SK-N-SH (cell line): ENCODE results near the gene HECW1. TPM values are rescaled to one million over a fixed set of nuclear protein-coding genes. Genes with fewer than 3 reads are reported as not detected.
"Not testable (repeated sequence)": the region's sequence is repeated elsewhere in the genome, so short reads cannot be mapped to it uniquely, and the experiment has no call there.

ENCODE experiments used
- CTCF ChIA-PET: fragments of 300-600, 350-600 bp; formaldehyde crosslinking; extraction: SDS; loops from one replicate; lab custom pipeline; 2021; lab: Yijun Ruan, JAX
- POLR2A ChIA-PET: fragments of 350-600 bp; sonication (Branson Sonifier 250); formaldehyde crosslinking; extraction: SDS; loops from one replicate; lab custom pipeline; 2020; ENCODE audit warnings: antibody characterized with exemption, inconsistent platforms; lab: Yijun Ruan, JAX
- DNase-seq: peaks from one replicate; pipeline ENCODE4 v3.0.0; 2012
- H2AFZ ChIP-seq: fragments of 200-600 bp; sonication (generic); 2 replicates; pipeline ENCODE4 v1.8.1; 2016; ENCODE audit warnings: antibody characterized with exemption, mild to moderate bottlenecking, low read depth
- H3F3A ChIP-seq: fragments of 200-600 bp; sonication (generic); replicated peaks from 2 replicates; pipeline ENCODE3; 2016; ENCODE audit warnings: antibody characterized with exemption, mild to moderate bottlenecking; ENCODE audit not compliant: insufficient read depth
- H3K27ac ChIP-seq, 2 experiments: fragments of 200-500 bp in 1 of 2; fragments of 200-600 bp in 1 of 2; sonication (Bioruptor generic) in 1 of 2; sonication (generic), shearing (Covaris generic) in 1 of 2; 2 replicates each; pipeline versions ENCODE4 v1.5.1 to v1.6.1; 2014 to 2016; ENCODE audit warnings: low read depth in 2 of 2, inconsistent platforms in 1 of 2, low read length in 1 of 2, mild to moderate bottlenecking in 1 of 2, mixed read lengths in 1 of 2
- H3K27me3 ChIP-seq: fragments of 200-600 bp; sonication (generic), shearing (Covaris generic); 2 replicates; pipeline ENCODE4 v1.6.1; 2016; ENCODE audit warnings: mixed run types; ENCODE audit not compliant: insufficient read depth
- H3K36me3 ChIP-seq, 2 experiments: fragments of 200-500 bp in 1 of 2; fragments of 200-600 bp in 1 of 2; sonication (Bioruptor generic) in 1 of 2; sonication (generic) in 1 of 2; replicated peaks in 1 of 2; 2 replicates each; pipeline versions ENCODE3 to v1.5.1; 2014 to 2016; ENCODE audit warnings: low read length in 1 of 2, mild to moderate bottlenecking in 1 of 2; ENCODE audit not compliant: insufficient read depth in 2 of 2, control insufficient read depth in 1 of 2
- H3K4me1 ChIP-seq, 2 experiments: fragments of 200-500 bp in 1 of 2; fragments of 200-600 bp in 1 of 2; sonication (Bioruptor generic) in 1 of 2; sonication (generic), shearing (Covaris generic) in 1 of 2; 2 replicates each; pipeline versions ENCODE4 v1.5.1 to v1.6.1; 2014 to 2016; ENCODE audit warnings: low read depth in 1 of 2, low read length in 1 of 2, mixed run types in 1 of 2; ENCODE audit not compliant: insufficient read depth in 2 of 2, control insufficient read depth in 1 of 2
- H3K4me2 ChIP-seq: fragments of 200-600 bp; sonication (generic), shearing (Covaris generic); 2 replicates; pipeline ENCODE4 v1.6.1; 2017; ENCODE audit warnings: mixed run types
- H3K4me3 ChIP-seq, 2 experiments: fragments of 200-500 bp in 1 of 2; fragments of 200-600 bp in 1 of 2; sonication (Bioruptor generic) in 1 of 2; sonication (generic), shearing (Covaris generic) in 1 of 2; 2 replicates each; pipeline versions ENCODE4 v1.5.1 to v1.8.1; 2014 to 2016; ENCODE audit warnings: low read depth in 2 of 2, inconsistent platforms in 1 of 2, low read length in 1 of 2, mild to moderate bottlenecking in 1 of 2, mixed read lengths in 1 of 2, moderate library complexity in 1 of 2
- H3K79me2 ChIP-seq: fragments of 200-600 bp; sonication (generic); 2 replicates; pipeline ENCODE4 v1.8.1; 2017; ENCODE audit warnings: mild to moderate bottlenecking; ENCODE audit not compliant: insufficient read depth
- H3K9ac ChIP-seq: fragments of 200-600 bp; sonication (generic); 2 replicates; pipeline ENCODE4 v1.6.1; 2017; ENCODE audit warnings: mixed run types
- H3K9me2 ChIP-seq: fragments of 200-600 bp; sonication (generic); 2 replicates; pipeline ENCODE4 v1.6.1; 2017; ENCODE audit warnings: mixed run types
- H3K9me3 ChIP-seq: fragments of 200-600 bp; sonication (generic); 2 replicates; pipeline ENCODE4 v1.6.1; 2017; ENCODE audit warnings: mixed run types, mild to moderate bottlenecking, moderate library complexity
- H4K20me1 ChIP-seq: fragments of 200-600 bp; sonication (generic); 2 replicates; pipeline ENCODE4 v1.6.1; 2017; ENCODE audit warnings: mild to moderate bottlenecking, mixed run types; ENCODE audit not compliant: insufficient read depth
- EP300 ChIP-seq, 2 experiments: IDR thresholded peaks; 2 replicates each; pipeline versions ENCODE4 v1.4.0 to v1.6.1; 2012; ENCODE audit warnings: borderline replicate concordance in 1 of 2, low read depth in 1 of 2, low read length in 1 of 2
- EZH2phosphoT487 ChIP-seq: fragments of 200-600 bp; sonication (generic); IDR thresholded peaks from 2 replicates; pipeline ENCODE4 v1.6.1; 2017; ENCODE audit warnings: low read depth, mixed run types, mild to moderate bottlenecking, antibody characterized with exemption, moderate library complexity, borderline replicate concordance
- FOSL2 ChIP-seq: IDR thresholded peaks from 2 replicates; pipeline ENCODE4 v1.4.0; 2012; ENCODE audit warnings: low read depth, mild to moderate bottlenecking, moderate library complexity, borderline replicate concordance
- FOXJ3 ChIP-seq: sonication (generic); formaldehyde crosslinking; IDR thresholded peaks from 2 replicates; pipeline ENCODE4 v1.5.1; 2020; ENCODE audit warnings: mild to moderate bottlenecking, missing genetic modification reagents
- GABPA ChIP-seq: IDR thresholded peaks from 2 replicates; pipeline ENCODE4 v1.4.0; 2012; ENCODE audit warnings: low read depth, mild to moderate bottlenecking
- GATA2 ChIP-seq: sonication (generic); formaldehyde crosslinking; IDR thresholded peaks from 2 replicates; pipeline ENCODE4 v1.5.0; 2020; ENCODE audit warnings: mild to moderate bottlenecking, missing genetic modification reagents
- JUND ChIP-seq: IDR thresholded peaks from 2 replicates; pipeline ENCODE4 v1.4.0; 2012
- MAX ChIP-seq: IDR thresholded peaks from 2 replicates; pipeline ENCODE4 v1.4.0; 2012; ENCODE audit warnings: low read depth
- NFIC ChIP-seq: IDR thresholded peaks from 2 replicates; pipeline ENCODE4 v1.4.0; 2012; ENCODE audit warnings: borderline replicate concordance
- RAD21 ChIP-seq: IDR thresholded peaks from 2 replicates; pipeline ENCODE4 v1.6.1; 2012; ENCODE audit warnings: mild to moderate bottlenecking, low read length
- TAF1 ChIP-seq: IDR thresholded peaks from 2 replicates; pipeline ENCODE4 v1.6.1; 2012; ENCODE audit warnings: low read depth, mild to moderate bottlenecking, low read length, moderate library complexity, borderline replicate concordance
- USF1 ChIP-seq: IDR thresholded peaks from 2 replicates; pipeline ENCODE4 v1.4.0; 2012; ENCODE audit warnings: low read depth, borderline replicate concordance
- USF2 ChIP-seq: fragments of 150-350 bp; IDR thresholded peaks from 2 replicates; pipeline ENCODE4 v1.6.1; 2017; ENCODE audit warnings: antibody characterized with exemption, low read length, low read depth, borderline replicate concordance
- WGBS: methylation state at CpG from one replicate; pipeline ENCODE4 v1.1.6; 2017; ENCODE audit warnings: low lambda C conversion rate; 5-methylcytosine and 5-hydroxymethylcytosine counted together
- polyA plus RNA-seq, 3 experiments: library from polyadenylated mRNA; depleted of rRNA; stranded (reverse); fragments of >200 nt; gene quantifications; 2 replicates each; pipeline ENCODE4 v1.2.3, GENCODE V29; 2012
- TF ChIP-seq, protein P1 (sequence below): fragments of 150-350 bp; IDR thresholded peaks from 2 replicates; pipeline ENCODE4 v1.6.1; 2016; ENCODE audit warnings: mild to moderate bottlenecking, low read depth, low read length

The HECW1 gene
- polyA plus RNA-seq, 1 of the 3 experiments (the other 2 are of a cell fraction): not detected

GRCh38 chr7:43484678-43485395 is 372.4 kb downstream of the HECW1 start (continued):
- TF ChIP-seq TAF1: no peak
- TF ChIP-seq FOXJ3: no peak
- no peak for TF ChIP-seq NFIC
- TF ChIP-seq GATA2 (CRISPR knock-in tag): no peak; the same call in 1 of the 2 replicates
- TF ChIP-seq USF2: no peak

- H3K27me3 ChIP-seq: peaks cover 33% of the 10 kb centered on the region
- TF ChIP-seq FOSL2: no peak
- TF ChIP-seq JUND: no peak
- no peak for TF ChIP-seq USF1
- no peak for TF ChIP-seq GABPA
- no peak for TF ChIP-seq EP300 (IDR thresholded peaks at IDR 0.05; ENCODE audit: borderline replicate concordance in 1 of 2, low read depth in 1 of 2, low read length in 1 of 2)
- TF ChIP-seq MAX: no peak
- TF ChIP-seq EZH2phosphoT487: no peak
- TF ChIP-seq, protein P1, sequence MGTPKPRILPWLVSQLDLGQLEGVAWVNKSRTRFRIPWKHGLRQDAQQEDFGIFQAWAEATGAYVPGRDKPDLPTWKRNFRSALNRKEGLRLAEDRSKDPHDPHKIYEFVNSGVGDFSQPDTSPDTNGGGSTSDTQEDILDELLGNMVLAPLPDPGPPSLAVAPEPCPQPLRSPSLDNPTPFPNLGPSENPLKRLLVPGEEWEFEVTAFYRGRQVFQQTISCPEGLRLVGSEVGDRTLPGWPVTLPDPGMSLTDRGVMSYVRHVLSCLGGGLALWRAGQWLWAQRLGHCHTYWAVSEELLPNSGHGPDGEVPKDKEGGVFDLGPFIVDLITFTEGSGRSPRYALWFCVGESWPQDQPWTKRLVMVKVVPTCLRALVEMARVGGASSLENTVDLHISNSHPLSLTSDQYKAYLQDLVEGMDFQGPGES: no peak
- TF ChIP-seq NFIC: no peak
- TF ChIP-seq GATA2 (CRISPR knock-in tag): no peak
- no peak for TF ChIP-seq RAD21
- 80% methylated on average over 2 of the region's 2 CpGs for WGBS
- H3K4me3 ChIP-seq: no peak overlapping the region
- H3K36me3 ChIP-seq: no peaks in the 10 kb centered on the region
- H3K79me2 ChIP-seq: no peaks in the 10 kb centered on the region
- ChIA-PET CTCF (no interaction called here), POLR2A (no interaction called here)
- DNase-seq: no peak
- H3F3A ChIP-seq: peaks cover 10% of the 10 kb centered on the region
- H3K9me2 ChIP-seq: no peaks in the 10 kb centered on the region
- no peak overlapping the region for H3K4me2 ChIP-seq
- no peaks in the 10 kb centered on the region; the same call in 1 of the 2 replicates for H4K20me1 ChIP-seq
- H3K27ac ChIP-seq: no peak overlapping the region
- peaks cover 0 to 8% of the 10 kb centered on the region in 2 experiments; a peak in 1 of 4 replicates for H3K4me1 ChIP-seq
- H2AFZ ChIP-seq: no peak overlapping the region
- H3K9ac ChIP-seq: no peak overlapping the region
- H3K9me3 ChIP-seq: no peaks in the 10 kb centered on the region
These were observed 373.1 kb downstream of the HECW1 start for GRCh38 chr7:43485580-43485979.

- H4K20me1 ChIP-seq, H3K4me1 ChIP-seq, H3K4me2 ChIP-seq, H3K27ac ChIP-seq, H3K4me3 ChIP-seq, H3K9me3 ChIP-seq, CTCF ChIA-PET, POLR2A ChIA-PET, H3K36me3 ChIP-seq, H3K79me2 ChIP-seq, DNase-seq, H3K9ac ChIP-seq, H3F3A ChIP-seq, H3K9me2 ChIP-seq, H2AFZ ChIP-seq: not testable (repeated sequence)
- peaks cover 37% of the 10 kb centered on the region for H3K27me3 ChIP-seq
- WGBS: 67% methylated on average over 5 of the region's 5 CpGs
These were observed 373.6 kb downstream of the HECW1 start for GRCh38 chr7:43486008-43486407.
